Measurements from ENCODE around the gene CTDSPL.

- TF ChIP-seq EP300 (IDR thresholded peaks at IDR 0.05) (no peak), CTCF (IDR thresholded peaks at IDR 0.05) (peak in 4 of 6 experiments; percentile 6 to 32 (median 10)), POLR2AphosphoS5 (IDR thresholded peaks at IDR 0.05) (peak; percentile 70 to 80), POLR2A (IDR thresholded peaks at IDR 0.05) (peak in 2 of 4 donors; percentile 37 to 79)
Observed at GRCh38 chr3:37993820-37994638, 132.3 kb downstream of the CTDSPL start.
